Lower leg skin (tissue), 4 donors: ENCODE measurements around the gene MYO1E. TPM values are rescaled to one million over a fixed set of nuclear protein-coding genes. Genes with fewer than 3 reads are reported as not detected.

Experiments
- DNase-seq, 2 donors: peaks; one replicate each; pipeline ENCODE4 v3.0.0-alpha.2; 2019; ENCODE audit warnings: low spot score in 2 of 2
- H3K4me3 ChIP-seq: fragments of 200-600 bp; sonication (generic); 2 replicates; pipeline ENCODE4 v1.5.1; 2017; ENCODE audit warnings: mild to moderate bottlenecking, low read depth; ENCODE audit not compliant: poor library complexity, severe bottlenecking
- CTCF ChIP-seq, 3 donors: fragments of 450-650 bp; IDR thresholded peaks; one replicate each; pipeline ENCODE4 v1.5.1; 2016; ENCODE audit warnings: antibody characterized with exemption in 3 of 3, mild to moderate bottlenecking in 3 of 3, moderate library complexity in 2 of 3
- POLR2A ChIP-seq, 2 donors: fragments of 450-650 bp; IDR thresholded peaks; one replicate each; pipeline ENCODE4 v1.6.1; 2016 to 2017; ENCODE audit warnings: antibody characterized with exemption in 2 of 2, mild to moderate bottlenecking in 1 of 2, moderate library complexity in 1 of 2
- WGBS, 2 donors: methylation state at CpG; one replicate each; pipeline ENCODE4 v1.1.5; 2018; 5-methylcytosine and 5-hydroxymethylcytosine counted together
- intact Hi-C: fragments of 100-400 bp; cut with DNase I; formaldehyde crosslinking; loops from one replicate; pipeline ENCODE4 v1.15.0; 2023; ENCODE audit warnings: low total_unique reads
- total RNA-seq, 4 donors: library from RNA; depleted of rRNA; stranded (reverse); fragments of >200 nt; gene quantifications; one replicate each; pipeline ENCODE4 v1.1.0, GENCODE V29; 2016

The MYO1E gene
- total RNA-seq, 4 donors from 2014 or later = 134 to 218 (median 183) TPM

GRCh38 chr15:59157396-59157795 lies 215.3 kb downstream of the MYO1E start:
- 92 to 97% methylated on average over 5 of the region's 5 CpGs for WGBS, 2 donors
- H3K4me3 ChIP-seq = no peak overlapping the region
- no peak for TF ChIP-seq POLR2A (IDR thresholded peaks at IDR 0.05)
- TF ChIP-seq CTCF (IDR thresholded peaks at IDR 0.05) = no peak

GRCh38 chr15:59155431-59155830 lies 217.2 kb downstream of the MYO1E start:
- H3K4me3 ChIP-seq = no peak overlapping the region
- no peak for DNase-seq
- no peak for TF ChIP-seq CTCF (IDR thresholded peaks at IDR 0.05)
- no peak for TF ChIP-seq POLR2A (IDR thresholded peaks at IDR 0.05)
- intact Hi-C loops = no loop called here
- WGBS, 2 donors = 92 to 95% methylated on average over 4 of the region's 4 CpGs

More at GRCh38 chr15:59157396-59157795, 215.3 kb downstream of the MYO1E start:
- no peak for DNase-seq
- intact Hi-C loops = no loop called here

- DNase-seq = no peak
- WGBS, 2 donors = 75 to 89% methylated on average over 8 of the region's 8 CpGs
Observed at GRCh38 chr15:59154243-59154642, 218.4 kb downstream of the MYO1E start.

GRCh38 chr15:59153466-59153865 lies 219.2 kb downstream of the MYO1E start:
- DNase-seq = no peak
- WGBS, 2 donors = 95 to 96% methylated on average over 8 of the region's 8 CpGs

More at GRCh38 chr15:59154243-59154642, 218.4 kb downstream of the MYO1E start:
- TF ChIP-seq POLR2A (IDR thresholded peaks at IDR 0.05) (no peak), CTCF (IDR thresholded peaks at IDR 0.05) (no peak)
- H3K4me3 ChIP-seq = no peak overlapping the region
- intact Hi-C loops = no loop called here

GRCh38 chr15:59152694-59153450 lies 219.8 kb downstream of the MYO1E start:
- TF ChIP-seq POLR2A (IDR thresholded peaks at IDR 0.05) = no peak
- no peak for TF ChIP-seq CTCF (IDR thresholded peaks at IDR 0.05)
- no peak for DNase-seq
- intact Hi-C loops = no loop called here
- no peak overlapping the region for H3K4me3 ChIP-seq
- 74 to 76% methylated on average over 6 of the region's 6 CpGs for WGBS, 2 donors

More at GRCh38 chr15:59153466-59153865, 219.2 kb downstream of the MYO1E start:
- no peak for TF ChIP-seq CTCF (IDR thresholded peaks at IDR 0.05)
- TF ChIP-seq POLR2A (IDR thresholded peaks at IDR 0.05) = no peak
- H3K4me3 ChIP-seq = no peak overlapping the region
- intact Hi-C loops = no loop called here
